GM06990 (cell line): Measurements from ENCODE around the gene CTSO.

ENCODE experiments used
- DNase-seq: peaks from one replicate; pipeline ENCODE4 v3.0.0-alpha.2; 2011; ENCODE audit not compliant: insufficient read length; ENCODE audit errors: extremely low read depth
- H3K27me3 ChIP-seq: replicated peaks from 2 replicates; pipeline ENCODE4 v1.6.0; 2011; ENCODE audit warnings: low read length; ENCODE audit not compliant: control insufficient read depth, insufficient read depth
- H3K36me3 ChIP-seq: 2 replicates; pipeline ENCODE4 v1.5.1; 2011; ENCODE audit warnings: low read length; ENCODE audit not compliant: control insufficient read depth, insufficient read depth
- H3K4me3 ChIP-seq: replicated peaks from 2 replicates; pipeline ENCODE4 v1.5.1; 2011; ENCODE audit warnings: low read depth, mild to moderate bottlenecking, control low read depth, low read length
- TF ChIP-seq, protein P1 (sequence below): IDR thresholded peaks from 2 replicates; pipeline ENCODE4 v1.5.1; 2011; ENCODE audit warnings: low read length, control low read depth, mild to moderate bottlenecking, inconsistent platforms; ENCODE audit not compliant: insufficient read depth, poor library complexity, severe bottlenecking

Gene CTSO

GRCh38 chr4:155889031-155889793 lies 64.5 kb downstream of the CTSO start:
- TF ChIP-seq, protein P1, sequence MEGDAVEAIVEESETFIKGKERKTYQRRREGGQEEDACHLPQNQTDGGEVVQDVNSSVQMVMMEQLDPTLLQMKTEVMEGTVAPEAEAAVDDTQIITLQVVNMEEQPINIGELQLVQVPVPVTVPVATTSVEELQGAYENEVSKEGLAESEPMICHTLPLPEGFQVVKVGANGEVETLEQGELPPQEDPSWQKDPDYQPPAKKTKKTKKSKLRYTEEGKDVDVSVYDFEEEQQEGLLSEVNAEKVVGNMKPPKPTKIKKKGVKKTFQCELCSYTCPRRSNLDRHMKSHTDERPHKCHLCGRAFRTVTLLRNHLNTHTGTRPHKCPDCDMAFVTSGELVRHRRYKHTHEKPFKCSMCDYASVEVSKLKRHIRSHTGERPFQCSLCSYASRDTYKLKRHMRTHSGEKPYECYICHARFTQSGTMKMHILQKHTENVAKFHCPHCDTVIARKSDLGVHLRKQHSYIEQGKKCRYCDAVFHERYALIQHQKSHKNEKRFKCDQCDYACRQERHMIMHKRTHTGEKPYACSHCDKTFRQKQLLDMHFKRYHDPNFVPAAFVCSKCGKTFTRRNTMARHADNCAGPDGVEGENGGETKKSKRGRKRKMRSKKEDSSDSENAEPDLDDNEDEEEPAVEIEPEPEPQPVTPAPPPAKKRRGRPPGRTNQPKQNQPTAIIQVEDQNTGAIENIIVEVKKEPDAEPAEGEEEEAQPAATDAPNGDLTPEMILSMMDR, result no peak
- Histone ChIP-seq H3K4me3 (no peak overlapping the region), H3K27me3 (no peaks in the 10 kb centered on the region; the same call in 1 of the 2 replicates), H3K36me3 (no peaks in the 10 kb centered on the region)
- no peak for DNase-seq

DNA sequence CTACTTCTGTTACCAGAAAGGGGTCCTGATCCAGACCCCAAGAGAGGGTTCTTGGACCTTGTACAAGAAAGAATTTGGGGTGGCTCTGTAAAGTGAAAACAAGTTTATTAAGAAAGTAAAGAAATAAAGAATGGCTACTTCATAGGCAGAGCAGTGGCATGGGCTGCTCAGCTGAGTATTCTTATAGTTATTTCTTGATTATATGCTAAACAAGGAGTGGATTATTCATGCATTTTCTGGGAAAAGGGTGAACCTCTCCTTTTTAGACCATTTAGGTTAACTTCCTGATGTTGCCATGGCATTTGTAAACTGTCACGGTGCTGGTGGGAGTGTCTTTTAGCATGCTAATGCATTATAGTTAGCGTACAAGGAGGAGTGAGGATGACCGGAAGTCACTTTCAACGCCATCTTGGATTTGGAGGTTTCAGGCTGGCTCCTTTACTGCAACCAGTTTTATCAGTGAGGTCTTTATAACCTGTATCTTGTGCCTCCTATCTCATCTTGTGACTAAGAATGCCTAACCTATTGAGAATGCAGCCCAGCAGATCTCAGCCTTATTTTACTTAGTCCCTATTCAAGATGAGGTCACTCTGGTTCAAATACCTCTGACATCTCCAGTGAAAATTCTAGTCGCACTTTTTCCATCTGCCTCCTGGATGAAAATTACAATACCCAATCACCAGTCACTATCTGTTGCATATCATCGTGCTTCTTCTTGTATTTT lies 65.7 kb downstream of the CTSO start:
- Histone ChIP-seq H3K27me3 (no peaks in the 10 kb centered on the region; the same call in 1 of the 2 replicates), H3K36me3 (no peaks in the 10 kb centered on the region), H3K4me3 (no peak overlapping the region)
- TF ChIP-seq, protein P1, result no peak
- no peak for DNase-seq

- no peak for DNase-seq
- Histone ChIP-seq H3K4me3 (no peak overlapping the region), H3K36me3 (no peaks in the 10 kb centered on the region), H3K27me3 (no peaks in the 10 kb centered on the region; the same call in 1 of the 2 replicates)
- TF ChIP-seq, protein P1, result no peak
Observed at GRCh38 chr4:155887045-155887444, 66.6 kb downstream of the CTSO start.

DNA sequence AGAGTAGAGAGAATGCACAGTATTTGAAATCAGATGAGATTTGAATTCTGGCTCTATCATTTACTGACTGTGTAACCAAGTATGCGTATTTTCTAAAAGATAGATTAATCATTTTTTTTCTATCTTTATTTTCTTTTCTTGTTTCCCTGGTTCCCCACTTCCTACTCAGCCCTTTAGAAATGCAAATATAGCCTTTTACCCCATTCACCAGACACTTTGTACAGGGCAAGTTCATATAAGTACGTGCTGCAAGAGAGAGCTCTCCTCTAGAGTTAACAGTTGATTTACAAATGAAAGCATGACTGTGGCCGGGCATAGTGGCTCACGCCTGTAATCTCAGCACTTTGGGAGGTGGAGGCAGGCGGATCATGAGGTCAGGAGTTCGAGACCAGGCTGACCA lies 68.0 kb downstream of the CTSO start:
- no peak for DNase-seq
- Histone ChIP-seq H3K4me3 (no peak overlapping the region), H3K27me3 (no peaks in the 10 kb centered on the region; the same call in 1 of the 2 replicates), H3K36me3 (no peaks in the 10 kb centered on the region)
- TF ChIP-seq, protein P1, result no peak

- DNase-seq, result no peak
- Histone ChIP-seq H3K27me3 (no peaks in the 10 kb centered on the region; the same call in 1 of the 2 replicates), H3K4me3 (no peak overlapping the region), H3K36me3 (no peaks in the 10 kb centered on the region)
- TF ChIP-seq, protein P1, result no peak
Observed at GRCh38 chr4:155883895-155884294, 69.8 kb downstream of the CTSO start.
